Smooth muscle cell (in vitro differentiated cells): ENCODE measurements around the gene ISLR2. TPM values are rescaled to one million over a fixed set of nuclear protein-coding genes. Genes with fewer than 3 reads are reported as not detected.

Experiments
- DNase-seq: peaks from one replicate; lab custom pipeline; 2025; ENCODE audit not compliant: unreplicated experiment; lab: John Stamatoyannopoulos, UW
- H2AFZ ChIP-seq: fragments of 200-600 bp; sonication (generic); 2 replicates; pipeline ENCODE4 v1.6.0; 2016; ENCODE audit warnings: antibody characterized with exemption, low read depth, mild to moderate bottlenecking
- H3F3A ChIP-seq: fragments of 200-600 bp; sonication (generic); 2 replicates; pipeline ENCODE4 v1.6.0; 2017; ENCODE audit warnings: antibody characterized with exemption, low read depth
- H3K27ac ChIP-seq: fragments of 200-600 bp; sonication (generic); 2 replicates; pipeline ENCODE4 v1.5.1; 2016; ENCODE audit warnings: low read depth, mild to moderate bottlenecking
- H3K27me3 ChIP-seq: fragments of 200-600 bp; sonication (generic); 2 replicates; pipeline ENCODE4 v1.6.1; 2016; ENCODE audit warnings: low read depth, mild to moderate bottlenecking
- H3K36me3 ChIP-seq: fragments of 200-600 bp; sonication (generic); 2 replicates; pipeline ENCODE4 v1.5.1; 2016; ENCODE audit warnings: low read depth
- H3K4me1 ChIP-seq: fragments of 200-600 bp; sonication (generic); 2 replicates; pipeline ENCODE4 v1.5.1; 2016; ENCODE audit warnings: low read depth
- H3K4me2 ChIP-seq: fragments of 200-600 bp; sonication (generic); 2 replicates; pipeline ENCODE4 v1.6.0; 2016; ENCODE audit warnings: mild to moderate bottlenecking
- H3K4me3 ChIP-seq: fragments of 200-600 bp; sonication (generic); 2 replicates; pipeline ENCODE4 v1.5.1; 2016; ENCODE audit warnings: mild to moderate bottlenecking
- H3K79me2 ChIP-seq: fragments of 200-600 bp; sonication (generic); 2 replicates; pipeline ENCODE4 v1.6.0; 2016; ENCODE audit warnings: low read depth, mild to moderate bottlenecking
- H3K9ac ChIP-seq: fragments of 200-600 bp; sonication (generic); 2 replicates; pipeline ENCODE4 v1.6.0; 2016; ENCODE audit warnings: low read depth
- H3K9me3 ChIP-seq: fragments of 200-600 bp; sonication (generic); replicated peaks from 2 replicates; pipeline ENCODE4 v1.5.1; 2016; ENCODE audit warnings: low read depth
- H4K20me1 ChIP-seq: fragments of 200-600 bp; sonication (generic); 2 replicates; pipeline ENCODE4 v1.6.0; 2016; ENCODE audit warnings: low read depth
- CTCF ChIP-seq: fragments of 200-600 bp; sonication (generic); IDR thresholded peaks from 2 replicates; pipeline ENCODE4 v1.5.1; 2017; ENCODE audit warnings: borderline replicate concordance, mild to moderate bottlenecking, antibody characterized with exemption; ENCODE audit not compliant: insufficient read depth, poor library complexity, severe bottlenecking
- WGBS: methylation state at CpG from one replicate; pipeline ENCODE4 v1.1.7; 2016; ENCODE audit warnings: low lambda C conversion rate; 5-methylcytosine and 5-hydroxymethylcytosine counted together
- polyA plus RNA-seq: library from polyadenylated mRNA; unstranded; fragments of >200 nt; fragmentation: Nextera tagmentation; extraction: Ambion mirVana; gene quantifications from 2 replicates; pipeline ENCODE4 v1.2.1, GENCODE V29; 2016
- total RNA-seq: library from RNA; depleted of rRNA; stranded (reverse); fragments of >200 nt; gene quantifications from 2 replicates; pipeline ENCODE4 v1.2.3, GENCODE V29; 2014

Gene ISLR2
- total and polyA plus RNA-seq, 2 experiments from 2014 or later, result 3.0 to 3.8 TPM

- Histone ChIP-seq H3K4me3 (no peak overlapping the region), H3F3A (peaks cover 6% of the 10 kb centered on the region), H3K4me2 (no peak overlapping the region), H3K27me3 (no peaks in the 10 kb centered on the region), H2AFZ (no peak overlapping the region), H3K36me3 (no peaks in the 10 kb centered on the region), H4K20me1 (no peaks in the 10 kb centered on the region), H3K79me2 (no peaks in the 10 kb centered on the region), H3K27ac (no peak overlapping the region), H3K9me3 (no peaks in the 10 kb centered on the region), H3K9ac (no peak overlapping the region), H3K4me1 (peaks cover 11% of the 10 kb centered on the region)
- 65% methylated on average over 1 of the region's 1 CpG for WGBS
- TF ChIP-seq CTCF, result no peak
- DNase-seq, result no peak
Observed at GRCh38 chr15:74141591-74141990, 11.2 kb downstream of the ISLR2 start.

GRCh38 chr15:74144153-74144775 lies 13.9 kb downstream of the ISLR2 start:
- no peak for DNase-seq
- Histone ChIP-seq H3K4me3 (no peak overlapping the region), H3F3A (no peaks in the 10 kb centered on the region), H3K79me2 (no peaks in the 10 kb centered on the region), H3K27ac (no peak overlapping the region), H2AFZ (no peak overlapping the region), H3K4me2 (no peak overlapping the region), H3K9ac (no peak overlapping the region), H4K20me1 (no peaks in the 10 kb centered on the region), H3K9me3 (no peaks in the 10 kb centered on the region), H3K36me3 (no peaks in the 10 kb centered on the region), H3K4me1 (peaks cover 7% of the 10 kb centered on the region), H3K27me3 (no peaks in the 10 kb centered on the region)
- 79% methylated on average over 6 of the region's 6 CpGs for WGBS
- no peak for TF ChIP-seq CTCF

- Histone ChIP-seq H2AFZ (no peak overlapping the region), H3F3A (no peaks in the 10 kb centered on the region), H3K36me3 (no peaks in the 10 kb centered on the region), H3K4me2 (no peak overlapping the region), H3K27ac (no peak overlapping the region), H4K20me1 (no peaks in the 10 kb centered on the region), H3K9ac (no peak overlapping the region), H3K79me2 (no peaks in the 10 kb centered on the region), H3K4me1 (no peaks in the 10 kb centered on the region), H3K4me3 (no peak overlapping the region), H3K9me3 (no peaks in the 10 kb centered on the region), H3K27me3 (no peaks in the 10 kb centered on the region)
- WGBS, result 100% methylated on average over 1 of the region's 1 CpG
- TF ChIP-seq CTCF, result no peak
- no peak for DNase-seq
Observed at GRCh38 chr15:74146277-74146800, 16.0 kb downstream of the ISLR2 start.

GRCh38 chr15:74147051-74147450 lies 16.7 kb downstream of the ISLR2 start:
- no peaks in the 10 kb centered on the region for H3F3A ChIP-seq
- H3K4me1 ChIP-seq, result no peaks in the 10 kb centered on the region
- no peak overlapping the region for H2AFZ ChIP-seq
- H3K27ac ChIP-seq, result no peak overlapping the region
- WGBS, result 72% methylated on average over 2 of the region's 2 CpGs
- no peaks in the 10 kb centered on the region for H4K20me1 ChIP-seq
- no peaks in the 10 kb centered on the region for H3K36me3 ChIP-seq
- no peak for TF ChIP-seq CTCF
- H3K9ac ChIP-seq, result no peak overlapping the region
- DNase-seq, result no peak
- H3K79me2 ChIP-seq, result no peaks in the 10 kb centered on the region
- H3K9me3 ChIP-seq, result no peaks in the 10 kb centered on the region
- no peak overlapping the region for H3K4me2 ChIP-seq
- no peak overlapping the region for H3K4me3 ChIP-seq
- H3K27me3 ChIP-seq, result no peaks in the 10 kb centered on the region
